NCI-H2171 treated with DMSO at 0.1 percent for 48 hours (cell line): ENCODE data around the gene HEATR1.

ENCODE experiments used
- DNase-seq: peaks from one replicate; lab custom pipeline; 2025; lab: John Stamatoyannopoulos, UW

The HEATR1 gene

DNA sequence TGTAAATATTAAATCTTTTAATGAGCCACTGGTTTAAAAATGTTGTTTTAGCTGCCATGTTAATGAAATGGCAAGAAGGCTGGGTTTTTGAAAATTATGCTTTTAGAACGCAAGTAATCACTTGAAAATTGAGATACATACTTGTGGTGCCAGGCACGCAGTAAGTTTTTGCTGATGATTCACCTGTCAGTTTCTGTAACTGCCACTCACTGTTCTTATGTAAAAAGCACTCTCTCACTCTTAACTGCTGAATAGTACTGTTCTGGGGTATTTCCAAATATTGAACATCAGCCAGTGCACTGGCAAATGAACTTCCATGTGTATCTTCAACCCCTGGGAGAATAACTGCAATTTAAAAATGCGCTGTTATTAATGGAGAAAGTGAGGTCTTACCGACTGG is 62.6 kb downstream of the HEATR1 start:
- DNase-seq = no peak

DNA sequence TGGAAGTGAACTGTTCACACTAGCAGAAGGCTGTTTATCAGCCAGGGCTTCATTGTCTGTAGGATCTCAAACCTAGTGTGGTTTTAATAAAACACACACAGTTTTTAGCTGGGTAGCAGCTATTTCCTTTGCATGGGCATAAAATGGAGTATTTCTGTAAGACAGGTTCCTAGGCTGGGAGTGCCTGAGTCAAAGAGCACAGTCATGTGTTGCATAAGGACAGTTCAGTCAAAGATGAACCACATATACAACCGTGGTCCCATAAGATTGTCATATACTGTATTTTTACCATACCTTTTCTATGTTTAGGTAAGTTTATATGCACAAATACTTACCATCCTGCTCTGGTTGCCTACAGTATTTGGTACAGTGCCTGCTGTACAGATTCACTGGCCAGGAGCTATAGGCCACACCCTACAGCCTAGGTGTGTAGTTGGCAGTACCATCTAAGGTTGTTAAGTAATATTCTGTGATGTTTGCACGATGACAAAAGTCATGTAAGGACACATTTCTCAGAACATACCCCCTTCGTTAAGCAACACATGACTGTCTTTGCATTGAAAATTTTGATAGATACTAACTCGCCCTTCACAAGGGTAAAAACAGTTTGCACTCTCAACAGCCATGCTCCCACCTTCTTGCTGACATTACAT is 63.4 kb downstream of the HEATR1 start:
- no peak for DNase-seq

DNA sequence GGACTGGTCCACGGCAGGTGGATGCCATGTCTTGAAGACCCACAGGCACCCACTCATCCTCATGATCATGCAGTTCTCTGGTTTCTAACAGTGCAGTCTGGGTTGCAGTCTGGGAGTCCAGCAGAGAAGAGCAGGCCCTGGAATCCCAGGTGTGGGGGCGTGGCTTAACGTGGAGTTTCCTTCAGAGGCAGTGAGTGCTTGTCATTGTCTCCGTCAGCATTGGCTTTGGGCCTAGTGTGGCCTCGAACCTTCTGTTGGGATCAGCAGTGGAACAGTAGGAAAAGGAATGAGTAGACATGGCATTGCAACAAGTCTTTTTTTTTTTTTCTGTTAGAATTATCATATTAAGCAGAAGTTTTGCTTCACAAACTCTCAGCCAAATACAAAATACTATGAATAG is 67.8 kb downstream of the HEATR1 start:
- DNase-seq = peak; percentile 44

DNA sequence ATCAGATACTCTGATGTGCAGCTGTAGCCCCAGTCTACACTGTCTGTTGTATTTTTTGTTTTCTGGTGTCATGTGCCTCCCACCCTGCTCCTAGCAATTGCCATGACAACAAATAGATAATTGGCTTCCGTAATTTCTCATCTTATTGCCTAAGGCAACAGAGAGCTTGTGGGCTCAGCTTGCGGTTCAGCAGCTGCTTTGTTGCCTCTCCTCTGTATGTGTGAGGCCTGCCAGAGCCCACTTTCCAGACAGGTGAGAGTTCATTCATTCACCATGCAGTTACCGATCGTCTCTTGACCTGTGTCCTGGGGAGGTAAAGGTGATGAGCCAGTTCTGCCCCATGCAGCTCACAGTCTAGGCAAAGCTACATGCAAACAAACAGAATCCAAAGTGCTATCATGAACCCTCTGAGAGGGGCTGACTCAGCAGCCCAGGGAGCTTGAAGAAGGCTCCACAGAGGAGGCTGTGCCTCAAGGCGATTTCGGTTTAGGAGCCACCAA is 68.6 kb downstream of the HEATR1 start:
- peak; percentile 38 for DNase-seq

DNA sequence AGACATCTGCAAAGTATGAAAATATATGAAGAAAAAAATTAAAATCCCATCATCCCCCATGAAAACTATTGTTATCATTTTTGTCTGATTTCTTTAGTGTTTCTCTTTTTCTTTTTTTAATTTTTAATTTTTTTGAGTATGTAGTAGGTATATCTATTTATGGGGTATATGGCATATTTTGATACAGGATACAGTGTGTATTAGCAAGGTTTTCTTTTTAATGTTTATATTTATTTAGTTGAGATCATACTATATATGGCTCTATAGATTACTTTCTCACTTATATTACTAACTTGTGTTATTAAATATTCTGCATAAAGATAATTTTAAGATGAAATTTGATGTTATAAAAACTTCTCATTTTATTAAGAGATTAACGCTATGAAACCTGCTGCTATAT is 69.1 kb downstream of the HEATR1 start:
- no peak for DNase-seq

GRCh38 chr1:236534151-236534651 is 70.1 kb downstream of the HEATR1 start:
- no peak for DNase-seq

- DNase-seq = no peak
Observed at GRCh38 chr1:236532850-236533249, 71.5 kb downstream of the HEATR1 start.

DNA sequence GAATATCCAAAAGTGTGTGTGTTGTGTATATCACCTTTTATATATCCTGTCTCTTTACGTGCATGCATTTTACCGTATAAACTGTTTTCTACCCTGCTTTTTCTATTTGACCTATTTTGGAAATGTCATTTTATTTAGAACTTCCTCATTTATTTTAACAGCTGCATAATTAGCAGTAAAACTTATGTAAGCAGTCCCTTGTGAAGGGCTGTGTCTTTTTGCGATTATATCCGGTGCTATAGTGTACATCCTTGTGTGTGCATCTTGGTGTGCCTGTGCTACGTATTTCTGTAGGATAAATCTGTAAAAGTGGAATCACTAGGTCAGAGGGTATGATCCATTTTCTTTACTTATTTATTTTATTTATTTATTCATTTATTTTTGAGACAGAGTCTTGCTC is 73.4 kb downstream of the HEATR1 start:
- DNase-seq = no peak

- DNase-seq = no peak
Observed at GRCh38 chr1:236530286-236530685, 74.0 kb downstream of the HEATR1 start.

DNA sequence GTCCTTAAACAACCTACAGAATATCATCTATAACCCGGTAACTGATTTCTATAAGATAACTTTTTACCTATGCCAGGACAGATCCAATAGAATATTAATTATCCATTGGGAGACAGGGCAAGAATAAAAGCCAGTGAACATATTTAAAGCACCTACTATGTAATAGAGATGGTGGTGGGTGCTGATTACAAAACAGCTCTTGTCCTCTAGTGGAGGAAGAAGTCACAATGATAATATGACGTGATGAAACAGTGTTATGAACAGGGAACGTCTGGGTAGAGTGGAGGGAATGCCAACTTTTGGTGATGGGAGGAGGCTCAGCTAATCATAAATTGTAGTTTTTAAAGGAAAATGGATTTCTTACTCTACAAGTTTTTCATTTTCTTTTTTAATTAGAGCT is 78.2 kb downstream of the HEATR1 start:
- no peak for DNase-seq

DNA sequence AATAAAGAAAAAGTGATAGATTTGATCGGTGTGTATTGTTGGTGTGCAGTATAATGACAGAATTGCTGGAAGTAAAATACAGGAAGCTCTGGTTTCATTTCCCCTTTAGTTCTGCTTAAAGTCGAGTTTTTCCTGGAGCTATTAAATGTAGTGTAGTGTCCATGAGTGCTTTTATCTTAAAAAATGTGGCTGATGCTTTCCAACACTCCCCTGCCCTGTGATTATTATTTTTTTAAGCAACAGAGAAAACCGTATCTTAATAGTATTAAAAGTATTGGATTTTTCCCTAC is 79.5 kb downstream of the HEATR1 start:
- DNase-seq = no peak

DNA sequence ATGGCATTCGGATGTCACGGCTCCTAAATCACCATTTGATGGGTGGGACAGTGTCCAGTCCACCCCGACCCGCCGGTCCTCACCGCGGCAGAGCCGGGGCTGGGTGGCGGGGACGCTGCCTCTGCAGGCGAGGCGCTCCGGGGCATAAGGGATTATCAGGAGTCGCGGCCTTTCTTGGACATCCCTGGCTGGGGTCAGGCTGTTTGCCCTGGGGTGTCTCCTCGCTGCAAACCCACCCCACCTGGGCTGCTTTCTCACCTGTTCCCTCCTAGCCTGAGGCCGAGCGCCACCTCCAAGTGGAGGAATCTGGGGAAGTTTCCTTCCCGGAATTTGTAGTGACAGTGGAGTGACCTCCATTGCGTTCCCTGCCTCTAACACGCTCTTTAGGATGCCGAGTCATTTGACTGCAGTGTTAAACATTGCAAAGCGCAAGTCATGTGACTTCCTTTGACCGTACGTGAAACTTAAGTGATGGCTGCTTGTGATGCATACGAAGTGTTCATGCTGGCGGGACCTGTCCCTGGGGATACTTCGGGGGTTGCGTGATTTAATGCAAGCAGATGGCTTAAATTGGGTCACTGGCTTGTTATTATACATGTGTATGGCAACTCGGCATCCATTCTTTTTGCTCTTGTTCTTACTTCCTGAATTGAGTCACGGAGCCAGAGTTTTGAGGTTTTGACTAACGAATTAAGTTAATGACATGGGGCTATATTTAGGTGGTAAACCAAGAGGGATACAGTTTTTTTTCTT is 80.0 kb downstream of the HEATR1 start:
- DNase-seq = peak; percentile 70

DNA sequence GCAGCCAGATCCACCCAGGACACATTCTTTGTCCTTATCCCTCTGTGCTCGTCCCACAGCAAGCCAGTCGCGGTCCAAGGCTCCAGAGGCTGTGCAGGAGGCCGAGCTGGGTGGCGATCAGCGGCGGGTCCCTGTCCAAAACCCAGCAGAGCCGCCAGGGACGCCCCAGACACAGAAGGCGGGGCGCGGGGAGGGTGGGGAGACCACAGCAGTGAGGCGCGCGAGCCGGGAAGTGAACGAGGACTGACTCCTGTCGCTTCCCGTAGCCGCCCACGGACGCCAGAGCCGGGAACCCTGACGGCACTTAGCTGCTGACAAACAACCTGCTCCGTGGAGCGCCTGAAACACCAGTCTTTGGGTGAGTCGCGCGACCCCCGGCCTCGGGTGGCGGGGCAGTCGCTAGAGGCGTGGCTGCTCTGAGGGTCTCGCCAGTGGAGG is 80.6 kb downstream of the HEATR1 start, which contains the start of gene LGALS8:
Gene LGALS8, plus strand, starts transcription at position 279 of the 438 bp plus-strand sequence. CDS start 2,089 bp downstream, outside the sequence.
- DNase-seq = no peak

GRCh38 chr1:236522937-236523703 is 81.2 kb downstream of the HEATR1 start:
- no peak for DNase-seq

GRCh38 chr1:236520445-236521005 is 83.8 kb downstream of the HEATR1 start:
- DNase-seq = no peak

GRCh38 chr1:236518322-236518721 is 86.0 kb downstream of the HEATR1 start:
- DNase-seq = no peak

DNA sequence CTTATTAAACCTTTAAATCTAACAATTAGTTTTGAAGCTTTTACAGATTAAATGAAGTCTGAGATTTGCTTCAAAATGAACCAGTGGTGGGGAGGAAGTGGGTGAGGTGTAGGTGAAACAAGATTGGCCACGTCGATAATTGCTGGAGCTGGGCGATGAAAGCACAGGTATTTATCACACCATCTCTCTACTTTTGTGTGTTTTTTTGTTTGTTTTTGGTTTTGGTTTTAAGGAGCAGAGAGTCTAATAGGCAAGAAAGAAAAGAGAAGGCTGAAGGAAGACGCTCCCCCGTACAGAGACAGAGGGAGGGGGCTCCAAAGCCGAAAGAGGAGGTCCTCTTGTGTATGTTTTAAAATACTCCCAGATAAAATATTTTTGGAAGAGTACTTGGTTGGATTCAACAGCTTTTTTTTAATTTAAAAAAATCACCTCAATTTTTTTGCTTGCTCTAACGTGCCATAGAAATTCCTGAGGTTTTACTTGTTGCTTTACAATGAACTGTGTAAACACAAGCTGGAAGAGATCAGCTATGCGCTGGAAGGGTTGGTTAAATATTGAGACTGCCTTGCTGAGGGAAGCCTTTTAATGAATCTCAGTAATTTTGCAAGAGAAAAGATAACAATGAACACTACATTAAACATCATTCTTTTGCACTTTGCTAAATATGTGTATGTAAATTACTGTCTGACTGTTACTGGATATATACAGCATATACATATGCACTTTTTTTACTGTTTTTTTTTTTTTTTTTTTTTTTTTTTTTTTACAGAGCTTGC is 87.2 kb downstream of the HEATR1 start:
- peak; percentile 50 for DNase-seq

GRCh38 chr1:236515443-236515958 is 88.8 kb downstream of the HEATR1 start:
- peak; percentile 51 for DNase-seq

DNA sequence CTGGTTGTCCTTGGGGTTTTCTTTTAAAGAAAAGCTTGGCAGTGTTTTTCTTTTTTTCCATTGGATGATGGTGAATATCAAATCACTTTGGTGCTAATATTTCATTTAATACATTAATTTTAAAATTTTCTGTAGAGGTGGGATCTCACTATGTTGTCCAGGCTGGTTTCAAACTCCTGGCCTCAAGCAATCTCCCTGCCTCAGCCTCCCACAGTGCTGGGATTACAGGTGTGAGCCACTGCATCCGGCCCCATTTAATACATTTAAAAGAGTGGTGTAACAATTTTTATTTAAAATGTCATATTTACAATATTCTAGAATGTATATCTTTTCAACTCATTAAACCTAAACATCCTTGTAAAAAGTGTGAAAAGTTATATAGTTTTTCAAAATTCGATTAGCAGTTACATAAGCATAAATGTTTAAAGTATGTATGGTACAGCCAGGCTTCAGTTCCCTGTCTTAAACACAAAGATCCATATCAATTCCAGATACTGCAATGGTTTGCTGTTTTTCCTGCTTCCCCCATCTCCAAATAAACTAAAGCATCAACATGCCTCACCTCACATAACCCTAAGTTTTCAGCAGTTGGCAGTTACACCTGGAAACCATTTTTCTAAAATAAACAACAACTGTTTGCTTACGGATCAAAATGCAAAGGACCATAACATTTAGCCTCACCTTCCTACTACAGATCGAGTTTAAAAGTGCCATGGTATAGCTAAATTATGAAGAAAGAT is 89.4 kb downstream of the HEATR1 start:
- DNase-seq = peak; percentile 67

DNA sequence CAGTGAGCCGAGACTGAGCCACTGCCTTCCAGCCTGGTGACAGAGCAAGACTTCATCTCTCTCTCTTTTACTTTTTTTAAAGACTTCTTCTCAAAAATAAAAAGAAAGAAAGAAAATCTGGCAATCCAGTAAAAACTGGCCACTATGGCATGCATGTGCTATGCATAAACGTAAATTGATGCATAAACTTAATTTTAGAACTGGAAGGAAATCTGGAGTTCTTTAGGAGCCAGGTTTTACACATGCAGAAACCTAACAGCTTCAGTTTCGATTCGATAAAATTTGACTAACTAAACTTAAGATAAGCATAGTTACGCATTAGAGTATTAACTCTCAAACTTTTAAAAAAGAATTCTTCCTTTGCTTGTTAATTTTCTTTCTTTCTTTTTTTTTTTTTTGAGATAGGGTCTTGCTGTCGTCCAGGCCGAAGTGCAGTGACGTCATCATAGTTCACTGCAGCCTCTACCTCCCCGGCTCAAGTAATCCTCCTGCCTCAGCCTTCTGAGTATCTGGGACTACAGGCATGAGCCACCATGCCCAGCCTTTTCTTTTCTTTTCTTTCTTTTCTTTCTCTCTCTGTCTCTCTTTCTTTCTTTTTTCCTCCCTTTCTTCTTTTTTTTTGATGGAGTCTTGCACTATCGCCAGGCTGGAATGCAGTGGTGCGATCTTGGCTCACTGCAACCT is 92.4 kb downstream of the HEATR1 start:
- no peak for DNase-seq
